CD4-positive, alpha-beta T cell (primary cell): Measurements from ENCODE around the gene PRSS27. TPM values are rescaled to one million over a fixed set of nuclear protein-coding genes. Genes with fewer than 3 reads are reported as not detected.

Experiments used
- ATAC-seq: fragments of 200-7000 bp; cut with Tn5 transposase; one replicate; pipeline ENCODE4 v1.10.0; 2022; ENCODE audit warnings: mild to moderate bottlenecking; ENCODE audit not compliant: poor library complexity
- CTCF ChIA-PET: fragments of 350-600 bp; sonication (Branson Sonifier 250); formaldehyde crosslinking; loops from one replicate; lab custom pipeline; 2021; ENCODE audit warnings: antibody characterized with exemption, inconsistent platforms; lab: Charles Lee
- POLR2A ChIA-PET: fragments of 350-600 bp; sonication (Branson Sonifier 250); formaldehyde crosslinking; loops from one replicate; lab custom pipeline; 2021; ENCODE audit warnings: antibody characterized with exemption, inconsistent platforms; lab: Charles Lee
- DNase-seq, 14 experiments: peaks; one replicate each; pipeline ENCODE4 v3.0.0-alpha.2; 2013 to 2020; ENCODE audit warnings: mixed read lengths in 2 of 14
- H3K27ac ChIP-seq, 2 donors: one replicate each; pipeline versions ENCODE4 v1.5.1 to v1.7.0; 2013; ENCODE audit warnings: low read length in 2 of 2, low read depth in 1 of 2, mild to moderate bottlenecking in 1 of 2
- H3K27me3 ChIP-seq, 2 experiments: 1 replicate in 1 of 2; 2 replicates in 1 of 2; pipeline versions ENCODE4 v1.6.1 to v1.7.0; 2013; ENCODE audit warnings: low read length in 2 of 2, control low read depth in 1 of 2, mild to moderate bottlenecking in 1 of 2, moderate library complexity in 1 of 2; ENCODE audit not compliant: insufficient read depth in 2 of 2, control insufficient read depth in 1 of 2
- H3K36me3 ChIP-seq: one replicate; pipeline ENCODE4 v1.6.1; 2013; ENCODE audit warnings: low read length, control low read depth; ENCODE audit not compliant: insufficient read depth
- H3K4me1 ChIP-seq: one replicate; pipeline ENCODE4 v1.6.1; 2013; ENCODE audit warnings: low read length, control low read depth; ENCODE audit not compliant: insufficient read depth
- H3K4me3 ChIP-seq: one replicate; pipeline ENCODE4 v1.5.1; 2013; ENCODE audit warnings: mild to moderate bottlenecking, low read length, moderate library complexity
- H3K9me3 ChIP-seq, 2 experiments: 1 replicate in 1 of 2; 2 replicates in 1 of 2; pipeline versions ENCODE4 v1.6.1 to v1.7.0; 2013; ENCODE audit warnings: low read length in 2 of 2, mild to moderate bottlenecking in 2 of 2, control low read depth in 1 of 2, moderate library complexity in 1 of 2; ENCODE audit not compliant: control insufficient read depth in 1 of 2, insufficient read depth in 1 of 2
- H3K27ac Mint-ChIP-seq: one replicate; pipeline ENCODE4 v1.8.0; 2020; ENCODE audit warnings: mixed read lengths
- H3K27me3 Mint-ChIP-seq: one replicate; pipeline ENCODE4 v1.8.0; 2021; ENCODE audit warnings: mixed read lengths
- H3K36me3 Mint-ChIP-seq: one replicate; pipeline ENCODE4 v1.8.0; 2021; ENCODE audit warnings: low read depth, mixed read lengths
- H3K4me1 Mint-ChIP-seq: one replicate; pipeline ENCODE4 v1.8.0; 2021; ENCODE audit warnings: low read depth, mixed read lengths
- H3K4me3 Mint-ChIP-seq: one replicate; pipeline ENCODE4 v1.8.0; 2020; ENCODE audit warnings: mild to moderate bottlenecking, mixed read lengths
- H3K9me3 Mint-ChIP-seq: one replicate; pipeline ENCODE4 v1.8.0; 2020; ENCODE audit warnings: mixed read lengths
- CTCF ChIP-seq: fragments of 200-600 bp; IDR thresholded peaks from one replicate; pipeline ENCODE4 v1.8.0; 2022; ENCODE audit warnings: antibody characterized with exemption, mild to moderate bottlenecking
- intact Hi-C, 2 experiments: fragments of 100-400 bp; cut with DNase I in 1 of 2; cut with micrococcal nuclease in 1 of 2; formaldehyde crosslinking; loops; one replicate each; pipeline versions ENCODE4 v1.15.1 to v1.9.0; 2023 to 2025; cut with DNase I, micrococcal nuclease
- total RNA-seq, 174 experiments: library from RNA in 2 of 174; stranded (reverse) in 2 of 174; gene quantifications; one replicate each; pipeline ENCODE4 v1.2.3 and lab custom pipeline; 2021 to 2026

PRSS27 gene
- total RNA-seq, 2 experiments from 2014 or later: 0.28 to 0.44 TPM

DNA sequence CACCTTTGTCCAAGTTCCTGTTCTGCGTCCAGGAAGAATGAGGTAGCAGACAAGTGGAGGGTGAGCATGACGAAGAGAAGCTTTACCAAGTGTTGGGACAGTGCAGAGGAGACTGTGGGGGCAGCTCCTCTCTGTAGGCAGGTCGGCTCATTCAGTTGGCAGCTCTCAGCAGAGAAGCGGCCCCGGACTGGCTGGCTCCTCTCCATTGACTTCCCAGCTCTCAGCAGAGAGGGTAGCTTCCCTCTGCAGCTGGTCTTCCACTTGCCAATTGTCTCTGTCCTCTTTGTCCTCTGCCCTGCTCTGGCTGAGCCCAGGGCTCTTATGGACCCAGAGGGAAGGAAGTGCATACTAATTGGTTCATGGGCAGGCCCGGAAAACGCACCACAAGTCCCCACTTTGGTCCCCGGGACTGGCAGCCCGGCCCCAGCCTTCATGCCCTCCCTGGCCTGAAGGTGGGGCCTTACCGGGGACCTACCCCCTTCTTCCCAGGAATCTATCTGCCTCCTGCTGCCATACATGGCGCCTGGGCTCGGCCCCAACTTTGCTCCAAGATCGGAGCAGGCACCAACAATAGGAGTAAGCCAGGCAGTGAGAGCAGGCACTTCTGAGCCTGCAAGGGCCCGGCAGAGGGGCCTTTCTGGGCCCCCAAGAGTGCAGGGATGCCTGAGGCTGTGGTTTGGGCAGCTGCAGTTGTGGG is 27.6 kb downstream of the PRSS27 start:
- no peaks in the 10 kb centered on the region for H3K9me3 ChIP-seq
- intact Hi-C loops: no loop called here
- H3K4me1 ChIP-seq: peaks cover 19% of the 10 kb centered on the region
- DNase-seq (no peak), ATAC-seq (no peak)
- H3K36me3 ChIP-seq: peaks cover 37% of the 10 kb centered on the region
- CTCF ChIA-PET: no interaction called here
- Mint-ChIP-seq H3K27ac (no peak overlapping the region), H3K36me3 (peaks cover 8% of the 10 kb centered on the region), H3K9me3 (no peaks in the 10 kb centered on the region), H3K4me1 (peaks cover 12% of the 10 kb centered on the region), H3K4me3 (no peak overlapping the region), H3K27me3 (no peaks in the 10 kb centered on the region)
- H3K27me3 ChIP-seq: no peaks in the 10 kb centered on the region
- no peak overlapping the region for H3K4me3 ChIP-seq
- TF ChIP-seq CTCF: no peak
- POLR2A ChIA-PET: interaction anchor here (1.1 kb wide), 1 partner anchor 10 kb away, joined by 4 read pairs; the partner anchor contains the start of gene KCTD5
- no peak overlapping the region for H3K27ac ChIP-seq

DNA sequence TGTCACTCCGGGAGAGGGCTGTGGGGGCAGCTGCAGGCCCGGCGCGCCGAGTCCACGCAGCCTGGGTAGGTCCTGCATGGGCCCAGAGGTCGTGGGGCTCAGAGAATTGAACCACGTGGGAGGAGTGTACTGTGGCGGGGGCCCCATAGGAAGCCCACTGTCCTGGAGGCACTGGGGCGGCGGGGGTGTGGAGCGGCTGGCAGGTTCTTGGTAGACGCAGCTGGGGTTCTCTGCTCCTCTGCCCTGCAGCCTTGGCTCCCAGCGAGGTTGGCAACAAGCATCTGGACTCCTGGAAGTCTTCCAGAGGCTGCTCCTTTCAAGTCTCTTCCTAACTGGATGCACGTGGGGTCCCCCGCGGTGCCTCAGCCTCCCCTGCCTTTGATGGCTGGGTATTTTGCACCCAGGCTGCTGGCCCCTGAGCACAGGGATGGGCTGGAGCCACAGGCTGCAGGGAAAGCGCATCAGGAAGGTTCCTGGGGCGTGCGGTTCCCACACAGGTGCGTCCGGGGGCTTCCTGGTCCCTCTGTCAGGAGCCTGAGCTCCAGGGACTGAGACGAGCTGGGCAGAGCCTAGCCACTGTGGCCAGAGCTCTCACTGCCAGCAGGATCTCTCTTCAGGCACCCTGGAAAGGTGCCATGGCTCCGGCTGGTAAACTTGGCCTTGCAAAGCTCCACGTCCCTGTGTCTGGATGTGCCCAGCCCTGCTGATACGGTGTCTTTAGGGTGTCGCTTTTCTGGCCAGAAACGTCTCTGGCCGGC is 28.4 kb downstream of the PRSS27 start:
- Histone ChIP-seq H3K36me3 (peaks cover 29% of the 10 kb centered on the region), H3K27me3 (no peaks in the 10 kb centered on the region), H3K4me3 (no peak overlapping the region), H3K4me1 (peaks cover 26% of the 10 kb centered on the region), H3K9me3 (no peaks in the 10 kb centered on the region), H3K27ac (no peak overlapping the region)
- Mint-ChIP-seq H3K36me3 (peaks cover 2% of the 10 kb centered on the region), H3K4me1 (peaks cover 19% of the 10 kb centered on the region), H3K4me3 (no peak overlapping the region), H3K27me3 (no peaks in the 10 kb centered on the region), H3K27ac (no peak overlapping the region), H3K9me3 (no peaks in the 10 kb centered on the region)
- no peak for TF ChIP-seq CTCF
- intact Hi-C loops: no loop called here
- no peak for ATAC-seq
- DNase-seq: no peak
- CTCF ChIA-PET: no interaction called here
- POLR2A ChIA-PET: interaction anchor here (2.2 kb wide), 1 partner anchor 9 kb away, joined by 7 read pairs; the partner anchor contains the start of gene KCTD5

GRCh38 chr16:2690852-2691251 is 29.2 kb downstream of the PRSS27 start:
- H3K4me1 Mint-ChIP-seq: peaks cover 20% of the 10 kb centered on the region

More at GRCh38 chr16:2690852-2691251, 29.2 kb downstream of the PRSS27 start:
- ATAC-seq: no peak
- Mint-ChIP-seq H3K36me3 (no peaks in the 10 kb centered on the region), H3K4me3 (no peak overlapping the region), H3K9me3 (no peaks in the 10 kb centered on the region), H3K27me3 (no peaks in the 10 kb centered on the region), H3K27ac (no peak overlapping the region)
- intact Hi-C loops: no loop called here
- Histone ChIP-seq H3K4me1 (peaks cover 27% of the 10 kb centered on the region), H3K27me3 (no peaks in the 10 kb centered on the region), H3K9me3 (no peaks in the 10 kb centered on the region), H3K27ac (no peak overlapping the region), H3K4me3 (no peak overlapping the region), H3K36me3 (peaks cover 28% of the 10 kb centered on the region)
- POLR2A ChIA-PET: interaction anchor here (2.2 kb wide), 1 partner anchor 8 kb away, joined by 7 read pairs; the partner anchor contains the start of gene KCTD5
- no peak for DNase-seq
- CTCF ChIA-PET: no interaction called here
- TF ChIP-seq CTCF: no peak
